GM21526 (cell line): ENCODE data around the gene NR6A1.

Experiments
- ATAC-seq: cut with Tn5 transposase; IDR thresholded peaks from one replicate; pipeline ENCODE4 v1.9.1; 2021; ENCODE audit warnings: moderate library complexity; ENCODE audit not compliant: unreplicated experiment, low FRiP score

Gene NR6A1

GRCh38 chr9:124663046-124663961 lies 107.8 kb downstream of the NR6A1 start:
- ATAC-seq: no peak

GRCh38 chr9:124662561-124662960 lies 108.5 kb downstream of the NR6A1 start:
- ATAC-seq: no peak

- ATAC-seq: no peak
Measured at GRCh38 chr9:124661271-124661670, 109.8 kb downstream of the NR6A1 start.

GRCh38 chr9:124660341-124660801 lies 110.7 kb downstream of the NR6A1 start:
- ATAC-seq: no peak

- no peak for ATAC-seq
Measured at GRCh38 chr9:124659099-124659659, 111.9 kb downstream of the NR6A1 start.

- no peak for ATAC-seq
Measured at GRCh38 chr9:124658165-124659017, 112.7 kb downstream of the NR6A1 start.

- no peak for ATAC-seq
Measured at GRCh38 chr9:124657516-124657915, 113.6 kb downstream of the NR6A1 start.

GRCh38 chr9:124654431-124654830 lies 116.7 kb downstream of the NR6A1 start:
- ATAC-seq: no peak

GRCh38 chr9:124652615-124653393 lies 118.3 kb downstream of the NR6A1 start:
- ATAC-seq: no peak

- ATAC-seq: no peak
Measured at GRCh38 chr9:124652203-124652602, 118.9 kb downstream of the NR6A1 start.

- ATAC-seq: no peak
Measured at GRCh38 chr9:124645274-124645673, 125.8 kb downstream of the NR6A1 start.

GRCh38 chr9:124639637-124640036 lies 131.5 kb downstream of the NR6A1 start:
- ATAC-seq: no peak

- ATAC-seq: no peak
Measured at GRCh38 chr9:124635285-124635684, 135.8 kb downstream of the NR6A1 start.

GRCh38 chr9:124632077-124632621 lies 139.0 kb downstream of the NR6A1 start:
- no peak for ATAC-seq

GRCh38 chr9:124631326-124631725 lies 139.8 kb downstream of the NR6A1 start:
- no peak for ATAC-seq

- ATAC-seq: no peak
Measured at GRCh38 chr9:124629600-124629999, 141.5 kb downstream of the NR6A1 start.

- ATAC-seq: no peak
Measured at GRCh38 chr9:124628741-124629140, 142.4 kb downstream of the NR6A1 start.

GRCh38 chr9:124626276-124626675 lies 144.8 kb downstream of the NR6A1 start:
- no peak for ATAC-seq

GRCh38 chr9:124625087-124625486 lies 146.0 kb downstream of the NR6A1 start:
- no peak for ATAC-seq

- ATAC-seq: no peak
Measured at GRCh38 chr9:124624735-124624992, 146.4 kb downstream of the NR6A1 start.
